HG03103 (cell line): ENCODE measurements around the gene ZRANB3.
"Not testable (repeated sequence)": the region's sequence is repeated elsewhere in the genome, so short reads cannot be mapped to it uniquely, and the experiment has no call there.

Experiments
- ATAC-seq: cut with Tn5 transposase; IDR thresholded peaks from one replicate; pipeline ENCODE4 v1.9.1; 2021; ENCODE audit warnings: low read depth; ENCODE audit not compliant: unreplicated experiment

ZRANB3 gene

GRCh38 chr2:135530313-135531230, at the start of gene ZRANB3:
ZRANB3 (minus strand) TSS chr2:135531218.
- peak; percentile 62 for ATAC-seq

DNA sequence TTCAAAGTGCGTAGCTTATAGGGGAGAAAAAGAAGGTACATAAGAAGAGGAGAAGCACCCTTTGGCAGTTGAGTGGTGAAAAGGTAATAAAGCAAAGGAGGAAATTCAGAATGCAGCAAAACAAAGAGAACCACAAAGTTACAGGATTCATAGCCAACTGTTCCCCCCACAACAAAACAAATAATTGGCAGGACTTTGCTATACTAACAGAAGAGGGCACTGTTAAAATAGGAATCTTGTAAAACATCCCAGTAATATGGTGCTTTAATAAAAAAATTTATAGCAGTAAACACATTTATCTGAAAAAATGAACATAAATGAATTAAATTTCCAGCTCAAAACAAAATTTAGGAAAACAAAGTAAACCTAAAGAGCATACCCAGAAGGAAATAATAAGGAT, 42.6 kb upstream of the ZRANB3 start:
- ATAC-seq, result no peak

DNA sequence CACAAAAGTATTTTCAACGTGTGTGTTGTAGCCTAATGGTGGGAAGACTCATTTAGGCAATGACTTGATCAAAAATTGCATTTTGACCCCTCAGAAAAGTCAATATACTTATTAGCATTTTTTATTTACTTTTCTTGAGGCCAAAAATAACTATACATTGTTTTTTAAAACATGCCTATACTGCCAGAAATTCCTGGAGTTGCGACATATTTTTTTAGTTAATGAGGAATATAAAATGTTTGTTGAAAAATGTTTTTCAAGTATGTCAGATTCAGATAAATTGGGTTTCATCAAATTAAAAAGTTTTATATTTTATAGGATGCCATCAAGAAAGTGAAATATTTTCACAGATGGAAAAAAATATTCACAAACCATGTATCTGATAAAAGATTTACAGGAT, 39.9 kb upstream of the ZRANB3 start:
- ATAC-seq, result no peak

- ATAC-seq, result no peak
Observed at GRCh38 chr2:135563793-135564192, 32.8 kb upstream of the ZRANB3 start.

DNA sequence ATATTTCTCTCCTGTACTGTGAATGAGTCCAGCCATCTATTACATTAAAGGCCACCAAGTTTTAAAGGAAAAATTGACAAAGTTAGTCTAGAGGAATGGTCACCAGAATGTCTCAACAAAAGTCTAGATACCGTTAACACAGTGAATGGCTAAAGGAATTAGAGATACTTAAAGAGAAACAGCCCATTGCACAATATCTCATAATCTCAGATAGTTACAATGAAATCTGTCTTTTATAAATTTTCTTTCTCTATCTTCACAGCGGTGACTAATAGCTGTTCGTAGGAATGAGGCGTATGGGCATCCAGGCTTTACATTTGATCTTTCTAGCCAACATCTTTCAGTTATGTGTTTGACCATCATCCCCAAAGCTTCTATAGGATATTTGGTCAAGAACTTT, 30.9 kb upstream of the ZRANB3 start:
- no peak for ATAC-seq

DNA sequence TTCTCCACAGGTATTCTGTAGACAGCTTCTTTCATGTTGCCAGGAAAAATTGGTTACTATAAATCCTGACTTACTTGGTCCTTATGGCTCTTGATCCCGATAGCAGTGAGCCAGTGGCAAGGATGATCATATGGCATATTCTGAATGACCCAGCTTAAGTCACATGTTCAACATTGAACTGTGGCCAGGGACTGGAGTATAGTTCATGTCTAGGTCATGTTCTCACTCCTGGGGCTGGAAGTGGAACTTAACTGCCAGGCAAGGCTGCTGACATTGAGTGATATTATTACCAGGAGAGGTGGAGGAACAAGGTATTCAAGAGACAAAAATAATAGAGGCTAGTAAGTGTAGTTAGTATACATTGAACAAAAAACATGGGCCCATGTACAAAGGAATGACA, 26.5 kb upstream of the ZRANB3 start:
- ATAC-seq, result no peak

GRCh38 chr2:135555311-135555710, 24.3 kb upstream of the ZRANB3 start:
- ATAC-seq, result no peak

GRCh38 chr2:135552887-135553286, 21.9 kb upstream of the ZRANB3 start:
- ATAC-seq, result no peak

- no peak for ATAC-seq
Observed at GRCh38 chr2:135551356-135551755, 20.3 kb upstream of the ZRANB3 start.

DNA sequence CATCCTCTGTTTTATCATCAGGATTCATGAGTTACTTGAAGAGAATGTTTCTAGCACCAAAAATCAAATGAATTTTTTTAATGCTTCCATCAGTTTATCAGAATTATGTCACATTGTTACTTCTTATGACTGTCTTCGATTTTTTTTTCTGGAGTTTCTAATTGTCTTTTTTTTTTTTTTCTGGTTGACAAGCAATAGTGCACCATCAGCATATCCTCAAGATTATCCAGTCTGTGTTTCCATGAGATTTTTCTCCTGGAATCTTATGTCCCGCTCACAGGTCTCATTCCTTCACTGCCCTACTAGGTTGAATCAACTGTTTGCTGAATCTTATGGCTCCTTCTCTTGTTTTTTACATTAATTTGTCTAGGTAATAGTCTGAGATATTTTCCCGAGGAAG, 16.3 kb upstream of the ZRANB3 start:
- ATAC-seq, result no peak

GRCh38 chr2:135546436-135546835, 15.4 kb upstream of the ZRANB3 start:
- ATAC-seq, result no peak

DNA sequence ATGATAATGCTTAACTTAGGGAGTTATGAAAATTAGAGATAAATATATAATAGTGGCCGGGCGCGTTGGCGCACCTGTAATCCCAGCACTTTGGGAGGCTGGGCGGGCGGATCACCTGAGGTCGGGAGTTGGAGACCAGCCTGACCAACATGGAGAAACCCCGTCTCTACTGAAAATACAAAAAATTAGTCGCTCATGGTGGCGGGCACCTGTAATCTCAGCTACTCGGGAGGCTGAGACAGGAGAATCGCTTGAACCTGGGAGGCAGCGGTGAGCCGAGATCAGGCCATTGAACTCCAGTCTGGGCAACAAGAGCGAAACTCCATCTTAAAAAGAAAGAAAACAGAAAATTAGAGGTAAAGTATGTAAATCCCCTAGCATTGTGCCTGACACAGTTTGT, 2.5 kb upstream of the ZRANB3 start:
- not testable (repeated sequence) for ATAC-seq

GRCh38 chr2:135532581-135532980, 1.6 kb upstream of the ZRANB3 start:
- no peak for ATAC-seq

DNA sequence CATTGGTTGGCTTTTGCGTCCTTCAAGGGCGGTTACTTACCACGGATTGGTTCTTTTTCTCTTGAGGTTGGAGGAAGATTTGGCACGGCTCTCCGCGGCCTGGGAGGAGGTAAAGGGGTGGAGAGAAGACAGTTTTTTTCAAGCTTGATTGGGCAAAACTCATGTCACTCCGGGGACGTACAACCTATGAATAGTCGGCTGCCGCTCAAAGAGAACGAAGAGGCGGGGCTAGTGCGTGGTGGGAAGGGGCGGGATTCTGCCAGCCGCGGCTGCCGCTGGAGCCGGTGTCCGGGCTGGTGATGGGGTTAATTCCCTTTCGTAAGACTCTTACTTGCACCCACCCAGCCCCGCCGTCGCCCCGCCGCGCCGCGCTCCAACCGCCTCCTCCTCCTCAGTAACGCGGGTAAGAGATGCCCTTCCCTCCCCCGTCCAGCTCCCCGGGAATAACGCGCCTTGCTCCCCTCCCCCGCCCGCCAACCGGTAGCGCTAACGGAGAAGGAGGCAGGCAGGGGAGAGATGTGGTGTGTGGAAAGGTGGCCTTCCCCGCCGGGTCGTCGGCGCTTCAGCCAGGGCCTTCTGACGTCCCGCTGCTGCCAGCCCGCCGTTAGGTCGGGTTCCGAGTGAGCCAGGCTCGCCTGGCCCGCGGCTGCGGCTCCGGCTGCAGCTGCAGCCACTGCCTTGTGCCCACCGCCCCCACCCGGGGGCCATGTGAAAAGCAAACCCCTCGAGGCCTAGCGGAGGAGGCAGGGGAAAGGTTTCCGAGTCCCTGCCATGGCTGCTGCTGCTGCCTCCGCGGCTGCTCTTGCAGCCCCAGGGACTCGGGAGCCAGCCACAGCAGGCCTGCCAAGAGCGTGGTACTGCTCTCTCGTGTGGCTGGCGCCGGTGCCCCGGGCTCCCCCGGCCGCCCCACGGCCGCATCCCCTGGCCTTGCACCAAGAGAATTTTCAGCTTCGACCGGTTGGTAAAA, 496 bp upstream of the ZRANB3 start, which contains the start of gene R3HDM1:
Gene R3HDM1 (plus strand): TSS at position 254 of the 967 bp plus-strand sequence. CDS start 73,362 bp downstream, outside the sequence.
- peak; percentile 68 for ATAC-seq

DNA sequence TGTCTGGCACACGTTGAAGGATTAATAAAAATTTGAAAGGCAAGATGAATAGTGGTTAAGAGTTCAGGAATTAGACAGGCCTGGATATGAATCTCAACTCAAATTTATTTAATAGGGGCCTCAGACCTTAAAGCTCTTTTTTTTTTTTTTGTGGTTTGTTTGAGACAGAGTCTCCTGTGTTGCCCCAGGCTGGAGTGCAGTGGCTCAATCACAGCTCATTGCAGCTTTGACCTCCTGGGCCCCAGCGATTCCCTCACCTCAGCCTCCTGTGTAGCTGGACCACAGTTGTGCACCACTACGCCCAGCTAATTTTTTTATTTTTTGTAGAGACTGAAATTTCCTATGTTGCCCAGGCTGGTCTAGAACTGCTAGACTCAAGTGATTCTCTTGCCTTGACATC, 3.0 kb downstream of the ZRANB3 start:
- ATAC-seq, result no peak

GRCh38 chr2:135525786-135526185, 5.2 kb downstream of the ZRANB3 start:
- ATAC-seq, result no peak

DNA sequence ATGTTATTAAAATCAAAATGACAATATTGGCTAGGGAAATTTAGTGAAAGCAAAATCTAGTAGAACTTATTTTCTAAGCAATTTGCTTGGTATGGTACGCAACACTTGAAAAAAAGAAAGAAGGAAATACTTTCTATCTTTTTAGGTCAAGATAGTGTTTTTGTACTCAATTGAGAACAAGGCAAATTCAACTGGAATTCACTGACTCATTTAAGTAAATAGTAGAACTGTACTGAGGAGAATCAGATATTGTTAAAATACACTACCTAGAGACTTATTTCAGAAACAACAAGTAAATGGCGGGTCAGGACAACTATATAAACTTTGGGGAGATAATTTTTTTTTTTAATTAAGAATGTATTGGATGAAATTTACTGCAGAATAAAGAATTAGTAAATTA, 18.9 kb downstream of the ZRANB3 start:
- no peak for ATAC-seq

- ATAC-seq, result no peak
Observed at GRCh38 chr2:135510577-135510976, 20.4 kb downstream of the ZRANB3 start.

- ATAC-seq, result no peak
Observed at GRCh38 chr2:135504811-135505210, 26.2 kb downstream of the ZRANB3 start.

GRCh38 chr2:135498588-135498987, 32.4 kb downstream of the ZRANB3 start:
- ATAC-seq, result not testable (repeated sequence)

DNA sequence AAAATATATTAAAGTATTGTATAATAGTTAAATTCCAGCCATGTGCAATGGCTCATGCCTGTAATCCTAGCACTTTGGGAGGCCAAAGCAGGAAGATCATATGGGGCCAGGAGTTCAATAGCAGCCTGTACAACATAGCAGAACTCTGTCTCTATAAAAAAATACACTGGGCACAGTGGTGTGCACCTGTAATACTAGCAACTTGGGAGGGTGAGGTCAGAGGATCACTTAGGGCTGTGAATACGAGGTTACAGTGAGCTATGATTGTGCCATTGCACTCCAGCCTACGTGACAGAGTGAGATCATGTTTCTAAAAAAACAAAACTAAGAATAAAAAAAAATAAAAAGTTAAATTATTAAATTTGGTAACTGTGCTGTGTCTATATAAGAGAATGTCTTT, 36.1 kb downstream of the ZRANB3 start:
- no peak for ATAC-seq
